Hepatocyte (in vitro differentiated cells): ENCODE measurements around the gene MX1. TPM values are rescaled to one million over a fixed set of nuclear protein-coding genes. Genes with fewer than 3 reads are reported as not detected.

ENCODE experiments used
- DNase-seq: peaks from one replicate; pipeline ENCODE4 v3.0.0-alpha.2; 2016; ENCODE audit warnings: low spot score
- H2AFZ ChIP-seq: fragments of 200-600 bp; sonication (generic); 2 replicates; pipeline ENCODE4 v1.6.0; 2016; ENCODE audit warnings: antibody characterized with exemption, mild to moderate bottlenecking
- H3K27ac ChIP-seq: fragments of 200-600 bp; sonication (generic); 2 replicates; pipeline ENCODE4 v1.5.1; 2016; ENCODE audit warnings: mild to moderate bottlenecking
- H3K27me3 ChIP-seq: fragments of 200-600 bp; sonication (generic); 2 replicates; pipeline ENCODE4 v1.6.1; 2016
- H3K36me3 ChIP-seq: fragments of 200-600 bp; sonication (generic); replicated peaks from 2 replicates; pipeline ENCODE4 v1.5.1; 2016; ENCODE audit warnings: low read depth; ENCODE audit not compliant: insufficient read depth
- H3K4me1 ChIP-seq: fragments of 200-600 bp; sonication (generic); 2 replicates; pipeline ENCODE4 v1.5.1; 2016; ENCODE audit warnings: mild to moderate bottlenecking, moderate library complexity; ENCODE audit not compliant: insufficient read depth
- H3K4me2 ChIP-seq: fragments of 200-600 bp; sonication (generic); 2 replicates; pipeline ENCODE4 v1.6.0; 2016
- H3K4me3 ChIP-seq: fragments of 200-600 bp; sonication (generic); 2 replicates; pipeline ENCODE4 v1.5.1; 2016; ENCODE audit warnings: mild to moderate bottlenecking
- H3K79me2 ChIP-seq: fragments of 200-600 bp; sonication (generic); 2 replicates; pipeline ENCODE4 v1.6.0; 2017; ENCODE audit warnings: mild to moderate bottlenecking
- H3K9me2 ChIP-seq: fragments of 200-600 bp; sonication (generic); replicated peaks from 2 replicates; pipeline ENCODE4 v1.6.0; 2017; ENCODE audit warnings: mild to moderate bottlenecking; ENCODE audit not compliant: insufficient read depth
- H3K9me3 ChIP-seq: fragments of 200-600 bp; sonication (generic); 2 replicates; pipeline ENCODE4 v1.5.1; 2016; ENCODE audit warnings: low read depth, mild to moderate bottlenecking
- H4K20me1 ChIP-seq: fragments of 200-600 bp; sonication (generic); 2 replicates; pipeline ENCODE4 v1.6.0; 2016; ENCODE audit warnings: mild to moderate bottlenecking; ENCODE audit not compliant: insufficient read depth, poor library complexity, severe bottlenecking
- EZH2 ChIP-seq: fragments of 200-600 bp; sonication (generic); IDR thresholded peaks from 2 replicates; pipeline ENCODE4 v1.6.1; 2016; ENCODE audit warnings: antibody characterized with exemption, mild to moderate bottlenecking, borderline replicate concordance
- EZH2phosphoT487 ChIP-seq: fragments of 200-600 bp; sonication (generic); IDR thresholded peaks from one replicate; pipeline ENCODE4 v1.6.1; 2018; ENCODE audit warnings: antibody characterized with exemption, mild to moderate bottlenecking, low read depth, moderate library complexity; ENCODE audit not compliant: unreplicated experiment, severe bottlenecking
- WGBS: methylation state at CpG from one replicate; pipeline ENCODE4 v1.1.6; 2016; ENCODE audit warnings: low lambda C conversion rate; ENCODE audit errors: missing lambda C conversion rate; 5-methylcytosine and 5-hydroxymethylcytosine counted together
- polyA plus RNA-seq: library from polyadenylated mRNA; unstranded; fragments of >200 nt; fragmentation: Nextera tagmentation; extraction: Ambion mirVana; gene quantifications from 2 replicates; pipeline ENCODE4 v1.2.1, GENCODE V29; 2016
- total RNA-seq: library from RNA; depleted of rRNA; stranded (reverse); fragments of >200 nt; gene quantifications from 2 replicates; pipeline ENCODE4 v1.2.3, GENCODE V29; 2014
- TF ChIP-seq, protein P1 (sequence below): fragments of 200-600 bp; sonication (generic); IDR thresholded peaks from 2 replicates; pipeline ENCODE4 v1.5.1; 2016; ENCODE audit warnings: antibody characterized with exemption, mild to moderate bottlenecking; ENCODE audit not compliant: poor library complexity

MX1 gene
- total and polyA plus RNA-seq, 2 experiments from 2014 or later, result 14.2 to 26.6 TPM

DNA sequence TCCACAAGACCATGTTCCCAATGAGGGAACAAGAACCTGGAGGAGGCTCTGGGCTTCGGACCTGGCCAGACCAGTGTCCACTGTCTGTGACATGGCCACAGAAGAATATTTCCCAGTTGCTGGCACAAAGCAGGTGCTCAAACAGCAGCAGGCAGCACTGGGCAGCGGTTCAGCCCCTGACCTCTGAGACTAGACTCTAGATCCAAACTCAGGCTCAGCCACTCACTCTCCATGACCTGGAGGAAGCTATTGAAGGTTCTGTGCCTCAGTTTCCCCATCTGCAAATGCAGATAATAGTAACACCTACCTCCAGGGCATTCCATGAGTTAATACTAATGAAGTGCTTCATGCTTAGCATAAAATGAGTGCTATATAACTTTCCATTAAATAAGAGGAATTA, 73.9 kb downstream of the MX1 start:
- peak overlapping the region; percentile 95 for H3K27ac ChIP-seq
- DNase-seq, result no peak
- no peaks in the 10 kb centered on the region for H3K9me2 ChIP-seq
- H3K4me2 ChIP-seq, result peak overlapping the region; percentile 59
- no peaks in the 10 kb centered on the region for H3K36me3 ChIP-seq
- H4K20me1 ChIP-seq, result peaks cover 12% of the 10 kb centered on the region
- no peak overlapping the region for H3K4me3 ChIP-seq
- H3K4me1 ChIP-seq, result peaks cover 37% of the 10 kb centered on the region
- TF ChIP-seq, protein P1, sequence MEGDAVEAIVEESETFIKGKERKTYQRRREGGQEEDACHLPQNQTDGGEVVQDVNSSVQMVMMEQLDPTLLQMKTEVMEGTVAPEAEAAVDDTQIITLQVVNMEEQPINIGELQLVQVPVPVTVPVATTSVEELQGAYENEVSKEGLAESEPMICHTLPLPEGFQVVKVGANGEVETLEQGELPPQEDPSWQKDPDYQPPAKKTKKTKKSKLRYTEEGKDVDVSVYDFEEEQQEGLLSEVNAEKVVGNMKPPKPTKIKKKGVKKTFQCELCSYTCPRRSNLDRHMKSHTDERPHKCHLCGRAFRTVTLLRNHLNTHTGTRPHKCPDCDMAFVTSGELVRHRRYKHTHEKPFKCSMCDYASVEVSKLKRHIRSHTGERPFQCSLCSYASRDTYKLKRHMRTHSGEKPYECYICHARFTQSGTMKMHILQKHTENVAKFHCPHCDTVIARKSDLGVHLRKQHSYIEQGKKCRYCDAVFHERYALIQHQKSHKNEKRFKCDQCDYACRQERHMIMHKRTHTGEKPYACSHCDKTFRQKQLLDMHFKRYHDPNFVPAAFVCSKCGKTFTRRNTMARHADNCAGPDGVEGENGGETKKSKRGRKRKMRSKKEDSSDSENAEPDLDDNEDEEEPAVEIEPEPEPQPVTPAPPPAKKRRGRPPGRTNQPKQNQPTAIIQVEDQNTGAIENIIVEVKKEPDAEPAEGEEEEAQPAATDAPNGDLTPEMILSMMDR, result no peak
- TF ChIP-seq EZH2phosphoT487 (no peak), EZH2 (no peak)
- no peaks in the 10 kb centered on the region for H3K9me3 ChIP-seq
- WGBS, result 88% methylated on average over 2 of the region's 2 CpGs
- H2AFZ ChIP-seq, result no peak overlapping the region
- H3K27me3 ChIP-seq, result no peaks in the 10 kb centered on the region
- H3K79me2 ChIP-seq, result peaks cover 76% of the 10 kb centered on the region

DNA sequence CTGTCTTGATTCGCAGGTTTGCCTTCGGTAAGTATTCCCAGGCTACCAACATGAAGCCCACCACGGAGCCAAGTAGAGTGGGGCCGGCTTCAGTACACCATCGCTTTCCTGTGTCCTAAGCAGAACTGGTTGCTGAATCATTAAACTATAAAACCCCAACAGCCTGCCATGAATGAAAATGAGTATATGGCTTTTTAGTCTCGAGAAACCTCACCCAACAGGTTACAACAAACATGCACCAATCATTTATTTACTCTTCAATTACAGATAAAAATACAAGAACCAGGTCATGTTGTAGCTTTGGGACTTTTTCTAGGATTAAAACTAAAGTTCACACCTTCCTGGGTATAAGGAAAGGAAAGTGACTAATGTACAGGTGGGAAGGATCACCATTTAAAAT, 74.3 kb downstream of the MX1 start:
- H3K4me3 ChIP-seq, result no peak overlapping the region

DNA sequence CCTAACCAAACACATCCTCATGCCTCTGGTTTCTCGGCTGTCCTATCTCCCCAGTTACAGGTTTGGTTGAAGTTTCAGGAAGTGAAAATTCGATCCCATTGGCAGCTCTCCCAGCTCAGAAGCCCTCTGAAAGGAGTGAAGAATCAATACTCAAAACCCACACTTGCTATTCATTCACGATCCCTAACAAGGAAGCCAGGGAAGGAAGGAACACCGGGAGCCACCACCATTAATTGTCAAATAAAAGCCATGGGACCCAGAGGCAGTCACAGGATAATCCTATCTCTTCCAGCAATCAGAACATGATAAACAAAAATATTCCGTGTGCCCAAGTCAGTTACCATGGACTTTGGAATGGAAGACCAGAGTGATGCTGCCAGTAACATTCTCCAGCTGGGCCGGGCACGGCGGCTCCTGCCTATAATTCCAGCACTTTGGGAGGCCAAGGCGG, 74.9 kb downstream of the MX1 start:
- DNase-seq, result peak; percentile 44
- WGBS, result 52% methylated on average over 9 of the region's 9 CpGs

More for the DNA sequence above, 74.3 kb downstream of the MX1 start:
- Histone ChIP-seq H3K4me2 (peak overlapping the region; percentile 59), H2AFZ (no peak overlapping the region), H3K79me2 (peaks cover 76% of the 10 kb centered on the region), H3K27me3 (peaks cover 2% of the 10 kb centered on the region), H3K9me2 (no peaks in the 10 kb centered on the region), H3K9me3 (no peaks in the 10 kb centered on the region), H3K4me1 (peaks cover 41% of the 10 kb centered on the region), H4K20me1 (peaks cover 16% of the 10 kb centered on the region), H3K36me3 (no peaks in the 10 kb centered on the region), H3K27ac (peak overlapping the region; percentile 95)
- WGBS, result 74% methylated on average over 6 of the region's 6 CpGs
- no peak for DNase-seq
- TF ChIP-seq, protein P1, result no peak

More for the DNA sequence above, 74.9 kb downstream of the MX1 start:
- peak overlapping the region; percentile 59 for H3K4me2 ChIP-seq
- H3K36me3 ChIP-seq, result no peaks in the 10 kb centered on the region
- H3K4me1 ChIP-seq, result peaks cover 42% of the 10 kb centered on the region
- no peak overlapping the region for H3K4me3 ChIP-seq
- H3K27ac ChIP-seq, result peak overlapping the region; percentile 95
- H2AFZ ChIP-seq, result no peak overlapping the region
- H4K20me1 ChIP-seq, result peaks cover 22% of the 10 kb centered on the region
- H3K79me2 ChIP-seq, result peaks cover 76% of the 10 kb centered on the region
- TF ChIP-seq EZH2 (no peak), EZH2phosphoT487 (no peak)
- TF ChIP-seq, protein P1, result no peak
- no peaks in the 10 kb centered on the region for H3K9me2 ChIP-seq
- peaks cover 5% of the 10 kb centered on the region for H3K27me3 ChIP-seq
- H3K9me3 ChIP-seq, result no peaks in the 10 kb centered on the region
